Activated CD8-positive, alpha-beta memory T cell treated with anti-CD3 and anti-CD28 coated beads for 4 hours (primary cell): ENCODE data around the gene EMID1.

Experiments used
- DNase-seq, 2 donors: peaks; one replicate each; pipeline ENCODE4 v3.0.0-alpha.2; 2020; ENCODE audit warnings: low read depth in 2 of 2

Gene EMID1

GRCh38 chr22:29291215-29291614, 85.5 kb downstream of the EMID1 start:
- DNase-seq, result no peak

GRCh38 chr22:29292379-29292778, 86.7 kb downstream of the EMID1 start:
- no peak for DNase-seq

GRCh38 chr22:29298641-29299040, 92.9 kb downstream of the EMID1 start:
- DNase-seq, result no peak

GRCh38 chr22:29299136-29299900, 93.6 kb downstream of the EMID1 start:
- DNase-seq, result no peak

GRCh38 chr22:29300467-29300806, 94.7 kb downstream of the EMID1 start:
- no peak for DNase-seq

GRCh38 chr22:29300807-29301601, 95.3 kb downstream of the EMID1 start:
- no peak for DNase-seq

- DNase-seq, result no peak
These were observed 96.2 kb downstream of the EMID1 start for GRCh38 chr22:29301716-29302401.

GRCh38 chr22:29302402-29302680, 96.6 kb downstream of the EMID1 start:
- no peak for DNase-seq

- DNase-seq, result no peak
These were observed 97.2 kb downstream of the EMID1 start for GRCh38 chr22:29302681-29303465.

GRCh38 chr22:29305836-29306174, 100.1 kb downstream of the EMID1 start:
- DNase-seq, result no peak

- no peak for DNase-seq
These were observed 100.6 kb downstream of the EMID1 start, which contains the start of gene GAS2L1 for GRCh38 chr22:29306175-29306834. GAS2L1 (plus strand) TSS chr22:29306650; CDS start chr22:29308106, 1,456 bp downstream.

- DNase-seq, result no peak
These were observed 101.3 kb downstream of the EMID1 start for GRCh38 chr22:29306835-29307595.

- no peak for DNase-seq
These were observed 102.0 kb downstream of the EMID1 start for GRCh38 chr22:29307596-29308147.

- DNase-seq, result no peak
These were observed 102.6 kb downstream of the EMID1 start for GRCh38 chr22:29308148-29308790.

GRCh38 chr22:29308791-29309262, 103.1 kb downstream of the EMID1 start:
- no peak for DNase-seq
